ENCODE data around the gene TUT4.

Gene TUT4

GRCh38 chr1:52576074-52576473 lies 23.2 kb upstream of the TUT4 start:
- in situ Hi-C loops (cut with MboI; ENCODE audit: low sequenced_read_pairs): no loop called here

- in situ Hi-C loops (cut with MboI; ENCODE audit: low sequenced_read_pairs): no loop called here
Measured at GRCh38 chr1:52574594-52574993, 21.7 kb upstream of the TUT4 start.

DNA sequence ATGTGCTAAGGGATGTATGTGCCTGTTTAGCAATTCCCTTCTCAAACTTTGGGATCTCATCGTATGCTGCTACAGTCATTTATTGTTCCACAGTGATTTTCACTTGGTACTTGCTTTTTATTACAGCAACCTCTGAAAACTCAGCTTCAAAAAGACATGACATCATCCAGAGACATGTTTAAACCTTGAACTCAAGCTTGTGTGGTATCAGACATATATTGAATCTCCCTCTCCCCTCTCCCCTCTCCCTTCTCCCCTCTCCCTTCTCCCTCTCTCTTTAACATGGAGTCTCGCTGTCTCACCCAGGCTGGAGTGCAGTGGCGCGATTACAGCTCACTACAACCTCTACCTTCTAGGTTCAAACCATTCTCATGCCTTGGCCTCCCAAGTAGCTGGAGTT lies 19.5 kb upstream of the TUT4 start:
- in situ Hi-C loops (cut with MboI; ENCODE audit: low sequenced_read_pairs): no loop called here

DNA sequence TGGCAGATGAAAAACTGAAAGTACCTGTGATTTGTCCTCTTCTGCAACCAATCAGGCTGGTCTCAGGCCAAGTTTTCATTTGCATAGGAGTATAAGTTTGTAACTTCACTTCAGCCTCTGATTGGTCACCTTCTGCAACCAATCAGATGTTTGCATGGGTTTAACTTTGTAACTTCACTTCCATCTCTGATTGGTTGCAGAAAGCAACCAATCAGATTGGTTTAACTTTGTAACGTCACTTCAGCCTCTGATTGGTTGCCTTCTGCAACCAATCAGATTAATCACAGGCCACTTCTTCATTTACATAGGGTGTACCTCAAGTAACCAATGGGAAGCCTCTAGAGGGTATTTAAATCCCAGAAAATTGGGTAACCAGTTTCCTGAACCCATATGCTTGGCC lies 18.9 kb upstream of the TUT4 start:
- in situ Hi-C loops (cut with MboI; ENCODE audit: low sequenced_read_pairs): no loop called here

GRCh38 chr1:52569449-52570210 lies 16.7 kb upstream of the TUT4 start:
- in situ Hi-C loops (cut with MboI; ENCODE audit: low sequenced_read_pairs): no loop called here

GRCh38 chr1:52567943-52568342 lies 15.1 kb upstream of the TUT4 start:
- in situ Hi-C loops (cut with MboI; ENCODE audit: low sequenced_read_pairs): no loop called here

DNA sequence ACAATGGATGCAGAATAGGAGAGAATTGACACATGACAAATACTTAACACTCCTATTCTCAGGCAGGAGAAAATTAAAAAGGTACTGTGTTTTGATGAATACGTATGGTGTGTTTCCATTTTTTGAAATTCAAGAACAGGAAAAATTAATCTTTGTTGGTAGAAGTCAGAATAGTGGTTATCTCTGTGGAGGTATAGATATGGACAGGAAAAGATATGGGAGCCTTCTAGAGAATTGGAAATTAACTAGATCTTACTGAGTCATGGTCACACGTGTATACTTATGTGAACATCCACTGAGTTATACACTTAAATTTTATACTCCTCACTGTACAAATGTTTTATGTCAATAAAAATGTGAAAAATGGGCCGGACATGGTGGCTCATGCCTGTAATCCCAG lies 9.9 kb upstream of the TUT4 start:
- in situ Hi-C loops (cut with MboI; ENCODE audit: low sequenced_read_pairs): no loop called here

DNA sequence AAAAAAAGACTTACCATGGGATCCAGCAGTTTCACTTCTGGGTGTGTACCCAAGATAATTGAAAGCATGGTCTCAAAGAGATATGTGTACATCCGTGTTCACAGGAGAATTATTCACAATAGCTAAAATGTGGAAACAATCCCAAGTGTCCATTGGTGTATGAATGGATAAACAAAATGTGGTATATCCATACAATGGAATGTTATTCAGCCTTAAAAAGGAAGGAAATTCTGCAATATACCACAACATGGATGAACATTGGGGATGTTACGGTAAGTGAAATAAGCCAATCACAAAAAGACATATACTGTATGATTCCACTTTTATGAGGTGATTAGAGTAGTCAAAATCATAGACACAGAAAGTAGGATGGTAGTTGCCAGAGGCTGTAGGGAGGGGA lies 7.0 kb upstream of the TUT4 start:
- in situ Hi-C loops (cut with MboI; ENCODE audit: low sequenced_read_pairs): no loop called here

GRCh38 chr1:52558941-52559340 lies 6.0 kb upstream of the TUT4 start:
- in situ Hi-C loops (cut with MboI; ENCODE audit: low sequenced_read_pairs): no loop called here

- in situ Hi-C loops (cut with MboI; ENCODE audit: low sequenced_read_pairs): no loop called here
Measured at GRCh38 chr1:52556641-52557360, 3.9 kb upstream of the TUT4 start.

DNA sequence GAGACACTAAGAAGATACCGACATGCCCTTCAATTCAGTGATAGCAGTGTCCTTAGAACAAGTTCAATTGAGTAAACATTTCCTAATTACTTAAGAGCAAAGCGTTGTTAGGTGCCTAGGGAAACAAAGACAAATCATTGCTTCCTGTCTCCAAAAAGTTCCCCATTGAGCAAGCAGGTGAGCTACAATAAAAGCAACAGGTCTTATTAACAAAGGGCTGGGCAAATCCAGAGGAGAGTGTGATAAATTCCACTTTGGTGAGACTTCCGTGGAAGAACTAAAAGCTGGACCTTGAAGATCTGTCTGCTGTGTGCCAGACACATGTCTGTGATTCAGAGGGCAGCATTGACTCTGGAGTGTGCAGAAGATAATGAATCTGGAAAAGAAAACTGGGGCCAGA lies 1.9 kb upstream of the TUT4 start:
- in situ Hi-C loops (cut with MboI; ENCODE audit: low sequenced_read_pairs): no loop called here

GRCh38 chr1:52554267-52554640 lies 1.4 kb upstream of the TUT4 start:
- in situ Hi-C loops (cut with MboI; ENCODE audit: low sequenced_read_pairs): no loop called here

- in situ Hi-C loops (cut with MboI; ENCODE audit: low sequenced_read_pairs): no loop called here
Measured at GRCh38 chr1:52553362-52554266, 722 bp upstream of the TUT4 start.

DNA sequence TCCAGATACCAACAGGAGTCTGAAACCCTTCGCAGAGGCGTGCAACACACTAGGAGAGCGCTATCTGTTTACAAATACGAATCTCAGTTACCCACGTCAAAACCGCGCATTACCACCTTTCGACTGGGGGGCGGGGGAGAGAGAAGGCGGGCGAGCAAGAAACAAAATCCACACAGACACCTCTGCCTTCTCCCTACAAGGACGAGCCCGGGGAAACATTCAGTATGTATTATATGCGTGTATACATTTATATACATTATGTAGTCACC lies 722 bp downstream of the TUT4 start:
- in situ Hi-C loops (cut with MboI; ENCODE audit: low sequenced_read_pairs): no loop called here

DNA sequence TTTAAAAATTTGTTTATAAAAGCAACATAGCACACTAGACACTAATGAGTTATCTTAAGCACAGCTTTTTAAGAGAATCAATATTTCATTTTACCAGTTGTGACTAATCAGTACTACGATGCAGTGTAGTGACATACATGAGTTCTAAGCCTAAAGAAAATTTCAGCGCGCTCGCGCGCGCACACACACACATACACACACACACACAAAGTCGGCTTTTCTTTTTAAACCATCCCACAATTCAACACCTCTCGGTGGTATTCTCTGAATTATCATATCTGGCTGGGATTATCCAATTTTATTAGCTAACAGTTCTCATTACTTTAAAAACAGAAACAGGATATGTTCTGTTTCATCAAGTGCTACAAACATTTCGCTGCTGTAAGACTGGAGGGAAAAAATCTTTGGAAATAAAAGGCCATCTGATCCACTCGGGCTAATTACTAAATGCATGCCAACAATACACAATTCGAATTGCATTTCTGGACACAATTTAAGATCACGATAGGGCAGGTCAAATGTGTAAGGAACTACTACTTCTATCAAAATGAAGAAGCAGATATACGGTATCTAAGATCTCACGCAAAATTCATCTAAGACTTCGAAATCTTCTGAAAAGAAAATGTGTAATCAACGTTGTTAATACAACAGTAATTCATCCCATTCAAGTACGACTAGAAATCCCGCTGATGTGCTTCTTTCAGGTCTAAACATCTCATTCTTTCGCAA lies 1.2 kb downstream of the TUT4 start:
- in situ Hi-C loops (cut with MboI; ENCODE audit: low sequenced_read_pairs): no loop called here

- in situ Hi-C loops (cut with MboI; ENCODE audit: low sequenced_read_pairs): no loop called here
Measured at GRCh38 chr1:52550447-52550846, 2.4 kb downstream of the TUT4 start.

DNA sequence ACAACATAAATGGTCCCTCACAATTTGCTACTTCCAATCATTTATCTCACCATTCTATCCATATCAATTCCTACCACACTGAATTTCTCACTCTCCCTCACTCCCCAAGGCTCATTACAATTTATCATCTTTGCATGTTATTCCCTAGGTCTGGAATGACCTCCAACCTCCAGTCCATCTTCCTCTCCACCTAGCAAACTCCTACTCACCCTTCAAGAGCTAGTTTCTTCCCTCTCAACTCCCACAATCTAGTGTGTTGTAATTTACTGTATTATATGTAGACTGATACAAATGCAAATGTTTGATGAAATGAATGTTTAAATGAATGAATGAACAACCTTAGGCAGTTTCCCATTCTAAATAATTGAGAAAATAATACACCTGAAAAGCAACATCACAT lies 3.6 kb downstream of the TUT4 start:
- in situ Hi-C loops (cut with MboI; ENCODE audit: low sequenced_read_pairs): no loop called here

GRCh38 chr1:52546852-52547251 lies 6.0 kb downstream of the TUT4 start:
- in situ Hi-C loops (cut with MboI; ENCODE audit: low sequenced_read_pairs): no loop called here

GRCh38 chr1:52544665-52545525 lies 8.0 kb downstream of the TUT4 start:
- in situ Hi-C loops (cut with MboI; ENCODE audit: low sequenced_read_pairs): no loop called here

DNA sequence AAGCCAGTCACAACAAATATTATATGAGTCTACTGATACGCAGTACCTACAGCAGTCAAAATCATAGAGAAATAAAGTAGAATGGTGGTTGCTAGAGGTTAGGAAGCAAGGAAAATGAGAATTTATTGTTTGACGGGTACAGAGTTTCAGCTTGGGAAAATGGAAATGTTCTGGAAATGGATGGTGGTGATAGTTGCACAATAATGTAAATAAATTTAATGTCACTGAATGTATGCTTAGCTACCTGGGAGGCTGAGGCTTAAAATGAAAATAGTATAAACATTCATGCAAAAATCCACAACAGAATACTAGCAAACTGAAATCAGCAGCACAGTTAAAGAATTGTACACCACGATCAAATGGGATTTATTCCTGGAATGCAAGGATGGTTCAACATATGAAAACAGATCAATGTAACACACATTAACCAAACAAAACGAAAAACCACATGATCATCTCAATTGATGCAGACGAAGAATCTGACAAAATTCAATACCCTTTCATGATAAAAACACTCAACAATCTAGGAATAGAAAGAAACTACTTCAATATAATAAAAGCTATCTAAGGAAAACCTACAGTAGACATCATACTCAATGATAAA lies 10.7 kb downstream of the TUT4 start:
- in situ Hi-C loops (cut with MboI; ENCODE audit: low sequenced_read_pairs): no loop called here
